Ishikawa (cell line): Measurements from ENCODE around the gene ATL3.

Experiments used
- CEBPB ChIP-seq: IDR thresholded peaks from 2 replicates; pipeline ENCODE4 v1.6.1; 2012
- YY1 ChIP-seq: IDR thresholded peaks from 2 replicates; pipeline ENCODE4 v1.6.1; 2012; ENCODE audit warnings: low read depth
- ZBTB7A ChIP-seq: IDR thresholded peaks from 2 replicates; pipeline ENCODE4 v1.6.1; 2012; ENCODE audit warnings: low read depth
- TF ChIP-seq, protein P1 (sequence below): IDR thresholded peaks from 2 replicates; pipeline ENCODE4 v1.6.1; 2012; ENCODE audit warnings: low read depth, mild to moderate bottlenecking

GRCh38 chr11:63574856-63575602 lies 96.1 kb downstream of the ATL3 start:
- TF ChIP-seq ZBTB7A (no peak), CEBPB (no peak), YY1 (no peak)
- TF ChIP-seq, protein P1, sequence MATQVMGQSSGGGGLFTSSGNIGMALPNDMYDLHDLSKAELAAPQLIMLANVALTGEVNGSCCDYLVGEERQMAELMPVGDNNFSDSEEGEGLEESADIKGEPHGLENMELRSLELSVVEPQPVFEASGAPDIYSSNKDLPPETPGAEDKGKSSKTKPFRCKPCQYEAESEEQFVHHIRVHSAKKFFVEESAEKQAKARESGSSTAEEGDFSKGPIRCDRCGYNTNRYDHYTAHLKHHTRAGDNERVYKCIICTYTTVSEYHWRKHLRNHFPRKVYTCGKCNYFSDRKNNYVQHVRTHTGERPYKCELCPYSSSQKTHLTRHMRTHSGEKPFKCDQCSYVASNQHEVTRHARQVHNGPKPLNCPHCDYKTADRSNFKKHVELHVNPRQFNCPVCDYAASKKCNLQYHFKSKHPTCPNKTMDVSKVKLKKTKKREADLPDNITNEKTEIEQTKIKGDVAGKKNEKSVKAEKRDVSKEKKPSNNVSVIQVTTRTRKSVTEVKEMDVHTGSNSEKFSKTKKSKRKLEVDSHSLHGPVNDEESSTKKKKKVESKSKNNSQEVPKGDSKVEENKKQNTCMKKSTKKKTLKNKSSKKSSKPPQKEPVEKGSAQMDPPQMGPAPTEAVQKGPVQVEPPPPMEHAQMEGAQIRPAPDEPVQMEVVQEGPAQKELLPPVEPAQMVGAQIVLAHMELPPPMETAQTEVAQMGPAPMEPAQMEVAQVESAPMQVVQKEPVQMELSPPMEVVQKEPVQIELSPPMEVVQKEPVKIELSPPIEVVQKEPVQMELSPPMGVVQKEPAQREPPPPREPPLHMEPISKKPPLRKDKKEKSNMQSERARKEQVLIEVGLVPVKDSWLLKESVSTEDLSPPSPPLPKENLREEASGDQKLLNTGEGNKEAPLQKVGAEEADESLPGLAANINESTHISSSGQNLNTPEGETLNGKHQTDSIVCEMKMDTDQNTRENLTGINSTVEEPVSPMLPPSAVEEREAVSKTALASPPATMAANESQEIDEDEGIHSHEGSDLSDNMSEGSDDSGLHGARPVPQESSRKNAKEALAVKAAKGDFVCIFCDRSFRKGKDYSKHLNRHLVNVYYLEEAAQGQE = no peak
